GM12892 (cell line): ENCODE data around the gene SNAP91.

Experiments used
- POLR2A ChIP-seq: IDR thresholded peaks from 2 replicates; pipeline ENCODE4 v1.6.1; 2011; ENCODE audit warnings: low read depth, low read length, control low read depth
- POLR2AphosphoS5 ChIP-seq: IDR thresholded peaks from 2 replicates; pipeline ENCODE4 v1.6.1; 2011; ENCODE audit warnings: low read depth, low read length, control low read depth
- TAF1 ChIP-seq: IDR thresholded peaks from 2 replicates; pipeline ENCODE4 v1.6.1; 2011; ENCODE audit warnings: low read depth, mild to moderate bottlenecking, control low read depth, low read length, borderline replicate concordance

DNA sequence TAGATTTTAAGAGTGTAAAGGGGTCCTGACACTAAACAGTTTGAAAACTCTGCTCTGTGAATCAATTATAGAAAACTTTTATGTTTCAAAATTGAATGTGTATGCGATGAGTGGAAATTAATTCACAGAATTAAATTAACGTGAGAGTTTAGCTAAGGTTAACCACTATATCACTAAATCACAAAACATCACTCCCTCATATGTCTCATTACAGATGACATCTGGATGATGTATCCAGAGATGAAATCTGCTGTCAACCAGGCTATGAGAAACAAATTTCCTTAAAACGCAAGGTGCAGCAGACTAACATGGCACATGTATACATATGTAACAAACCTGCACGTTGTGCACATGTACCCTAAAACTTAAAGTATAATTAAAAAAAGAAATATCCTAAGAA, 169.2 kb downstream of the SNAP91 start:
- TF ChIP-seq POLR2AphosphoS5, result no peak
- TF ChIP-seq TAF1, result no peak
- TF ChIP-seq POLR2A, result no peak
